C4-2B (cell line): Measurements from ENCODE around the gene PGLYRP2.

ENCODE experiments used
- ZFX ChIP-seq: fragments of 450-650 bp; IDR thresholded peaks from 2 replicates; pipeline ENCODE4 v1.6.1; 2017
- TF ChIP-seq, protein P1 (sequence below): fragments of 450-650 bp; conservative IDR thresholded peaks from 2 replicates; pipeline ENCODE4 v1.5.1; 2017; ENCODE audit warnings: mild to moderate bottlenecking

DNA sequence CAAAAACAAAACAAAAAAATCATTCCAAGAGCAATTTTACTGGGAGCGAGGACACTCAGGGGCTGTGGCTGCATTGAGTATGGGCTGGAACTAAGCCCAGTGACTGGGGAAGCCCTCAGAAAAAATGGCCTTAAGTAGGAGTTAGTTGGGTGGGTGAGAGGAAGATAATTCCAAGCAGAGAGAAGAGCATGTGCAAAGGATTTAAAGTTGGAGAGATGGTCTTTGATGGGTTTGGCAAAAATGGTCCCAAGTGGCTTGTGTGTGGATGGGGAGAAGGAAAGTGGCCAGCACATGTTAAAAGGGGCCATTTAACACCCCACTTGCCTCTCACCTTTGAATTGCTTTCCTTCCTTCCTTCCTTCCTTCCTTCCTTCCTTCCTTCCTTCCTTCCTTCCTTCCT lies 22.3 kb upstream of the PGLYRP2 start:
- TF ChIP-seq, protein P1, sequence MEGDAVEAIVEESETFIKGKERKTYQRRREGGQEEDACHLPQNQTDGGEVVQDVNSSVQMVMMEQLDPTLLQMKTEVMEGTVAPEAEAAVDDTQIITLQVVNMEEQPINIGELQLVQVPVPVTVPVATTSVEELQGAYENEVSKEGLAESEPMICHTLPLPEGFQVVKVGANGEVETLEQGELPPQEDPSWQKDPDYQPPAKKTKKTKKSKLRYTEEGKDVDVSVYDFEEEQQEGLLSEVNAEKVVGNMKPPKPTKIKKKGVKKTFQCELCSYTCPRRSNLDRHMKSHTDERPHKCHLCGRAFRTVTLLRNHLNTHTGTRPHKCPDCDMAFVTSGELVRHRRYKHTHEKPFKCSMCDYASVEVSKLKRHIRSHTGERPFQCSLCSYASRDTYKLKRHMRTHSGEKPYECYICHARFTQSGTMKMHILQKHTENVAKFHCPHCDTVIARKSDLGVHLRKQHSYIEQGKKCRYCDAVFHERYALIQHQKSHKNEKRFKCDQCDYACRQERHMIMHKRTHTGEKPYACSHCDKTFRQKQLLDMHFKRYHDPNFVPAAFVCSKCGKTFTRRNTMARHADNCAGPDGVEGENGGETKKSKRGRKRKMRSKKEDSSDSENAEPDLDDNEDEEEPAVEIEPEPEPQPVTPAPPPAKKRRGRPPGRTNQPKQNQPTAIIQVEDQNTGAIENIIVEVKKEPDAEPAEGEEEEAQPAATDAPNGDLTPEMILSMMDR: no peak
- no peak for TF ChIP-seq ZFX
